Breast epithelium (tissue), 3 donors: ENCODE data around the gene INHA.

Experiments used
- POLR2A ChIP-seq: fragments of 450-650 bp; IDR thresholded peaks from one replicate; pipeline ENCODE4 v1.6.1; 2016; ENCODE audit warnings: antibody characterized with exemption, mild to moderate bottlenecking, moderate library complexity
- POLR2AphosphoS5 ChIP-seq, 3 donors: sonication (generic); formaldehyde crosslinking; IDR thresholded peaks; one replicate each; pipeline ENCODE4 v1.6.1; 2017; ENCODE audit warnings: antibody characterized with exemption in 3 of 3
- TF ChIP-seq, protein P1 (sequence below), 3 donors: fragments of 450-650 bp; IDR thresholded peaks; one replicate each; pipeline ENCODE4 v1.5.1; 2016 to 2017; ENCODE audit warnings: antibody characterized with exemption in 3 of 3, mild to moderate bottlenecking in 3 of 3, moderate library complexity in 3 of 3

DNA sequence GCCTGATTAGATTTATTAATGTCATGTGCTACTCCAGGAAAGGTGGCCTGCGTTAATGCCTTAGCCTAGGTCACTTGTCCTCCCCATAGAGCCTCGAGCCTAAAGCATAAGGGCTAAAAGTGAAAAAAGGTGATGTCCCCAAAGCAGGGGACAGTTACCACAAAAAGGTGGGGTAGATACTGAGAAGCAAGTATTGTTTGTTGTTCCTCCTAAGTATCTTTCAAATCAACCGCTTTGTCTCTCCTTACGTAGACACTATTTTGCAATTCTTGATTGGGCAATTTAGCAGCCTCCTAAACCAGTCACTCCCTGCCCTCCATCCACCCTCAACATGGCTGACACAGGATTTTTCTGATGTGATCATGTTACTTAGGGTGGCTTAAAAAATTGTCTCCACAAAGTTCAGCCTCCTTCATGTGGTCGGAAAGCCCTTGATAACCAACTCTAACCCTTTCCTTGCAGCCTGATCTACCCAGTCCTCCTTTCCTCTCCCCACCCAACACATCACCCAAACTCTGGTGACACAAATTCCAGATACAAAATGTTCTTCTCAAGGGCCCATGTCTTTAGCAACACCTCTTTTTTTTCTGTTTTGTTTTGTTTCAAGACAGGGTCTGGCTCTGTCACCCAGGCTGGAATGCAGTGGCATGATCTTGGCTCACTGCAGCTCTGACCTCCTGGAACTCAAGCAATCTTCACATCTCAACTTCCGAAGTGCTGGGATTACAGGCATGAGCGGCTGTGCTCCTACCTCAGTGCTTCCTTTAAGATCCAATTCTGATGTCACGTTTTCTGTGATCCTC is 6.9 kb downstream of the INHA start:
- no peak for TF ChIP-seq POLR2A
- TF ChIP-seq, protein P1, sequence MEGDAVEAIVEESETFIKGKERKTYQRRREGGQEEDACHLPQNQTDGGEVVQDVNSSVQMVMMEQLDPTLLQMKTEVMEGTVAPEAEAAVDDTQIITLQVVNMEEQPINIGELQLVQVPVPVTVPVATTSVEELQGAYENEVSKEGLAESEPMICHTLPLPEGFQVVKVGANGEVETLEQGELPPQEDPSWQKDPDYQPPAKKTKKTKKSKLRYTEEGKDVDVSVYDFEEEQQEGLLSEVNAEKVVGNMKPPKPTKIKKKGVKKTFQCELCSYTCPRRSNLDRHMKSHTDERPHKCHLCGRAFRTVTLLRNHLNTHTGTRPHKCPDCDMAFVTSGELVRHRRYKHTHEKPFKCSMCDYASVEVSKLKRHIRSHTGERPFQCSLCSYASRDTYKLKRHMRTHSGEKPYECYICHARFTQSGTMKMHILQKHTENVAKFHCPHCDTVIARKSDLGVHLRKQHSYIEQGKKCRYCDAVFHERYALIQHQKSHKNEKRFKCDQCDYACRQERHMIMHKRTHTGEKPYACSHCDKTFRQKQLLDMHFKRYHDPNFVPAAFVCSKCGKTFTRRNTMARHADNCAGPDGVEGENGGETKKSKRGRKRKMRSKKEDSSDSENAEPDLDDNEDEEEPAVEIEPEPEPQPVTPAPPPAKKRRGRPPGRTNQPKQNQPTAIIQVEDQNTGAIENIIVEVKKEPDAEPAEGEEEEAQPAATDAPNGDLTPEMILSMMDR (IDR thresholded peaks at IDR 0.05), result no peak
- no peak for TF ChIP-seq POLR2AphosphoS5 (IDR thresholded peaks at IDR 0.05)
